Liver (tissue), 9 donors: ENCODE data around the gene RBM20. TPM values are rescaled to one million over a fixed set of nuclear protein-coding genes. Genes with fewer than 3 reads are reported as not detected.

Experiments
- DNase-seq: peaks from one replicate; pipeline ENCODE4 v3.0.0-alpha.2; 2017; ENCODE audit warnings: low spot score
- H3K27ac ChIP-seq, 2 donors: one replicate each; pipeline ENCODE4 v1.7.0; 2013; ENCODE audit warnings: inconsistent platforms in 2 of 2, low read length in 2 of 2, control low read depth in 1 of 2, low read depth in 1 of 2, mild to moderate bottlenecking in 1 of 2
- H3K27me3 ChIP-seq, 4 donors: one replicate each; pipeline versions ENCODE4 v1.6.1 to v1.7.0; 2013; ENCODE audit warnings: low read length in 3 of 4, inconsistent platforms in 1 of 4, mild to moderate bottlenecking in 1 of 4, moderate library complexity in 1 of 4; ENCODE audit not compliant: control insufficient read depth in 4 of 4, insufficient read depth in 4 of 4
- H3K36me3 ChIP-seq, 4 donors: one replicate each; pipeline versions ENCODE4 v1.6.1 to v1.7.0; 2013; ENCODE audit warnings: low read length in 3 of 4, mild to moderate bottlenecking in 3 of 4, low read depth in 1 of 4, moderate library complexity in 1 of 4; ENCODE audit not compliant: control insufficient read depth in 4 of 4, insufficient read depth in 3 of 4
- H3K4me1 ChIP-seq, 4 donors: one replicate each; pipeline versions ENCODE4 v1.6.1 to v1.7.0; 2013; ENCODE audit warnings: low read length in 3 of 4, mild to moderate bottlenecking in 3 of 4, moderate library complexity in 1 of 4; ENCODE audit not compliant: control insufficient read depth in 4 of 4, insufficient read depth in 4 of 4
- H3K4me3 ChIP-seq, 3 donors: one replicate each; pipeline versions ENCODE4 v1.6.1 to v1.7.0; 2013; ENCODE audit warnings: low read length in 3 of 3, control low read depth in 1 of 3, low read depth in 1 of 3, mild to moderate bottlenecking in 1 of 3
- H3K9ac ChIP-seq, 2 donors: one replicate each; pipeline ENCODE4 v1.7.0; 2013; ENCODE audit warnings: low read length in 2 of 2, mild to moderate bottlenecking in 2 of 2, moderate library complexity in 2 of 2, control low read depth in 1 of 2, low read depth in 1 of 2
- H3K9me3 ChIP-seq, 4 donors: one replicate each; pipeline versions ENCODE4 v1.6.1 to v1.7.0; 2013; ENCODE audit warnings: low read length in 3 of 4; ENCODE audit not compliant: control insufficient read depth in 4 of 4
- ATF3 ChIP-seq: IDR thresholded peaks from 2 replicates; pipeline ENCODE4 v1.6.1; 2016; ENCODE audit warnings: antibody characterized with exemption
- CTCF ChIP-seq: fragments of 150-350 bp; IDR thresholded peaks from 2 replicates; pipeline ENCODE4 v1.5.1; 2017; ENCODE audit warnings: improper control_type of control experiment, low read depth, low read length; ENCODE audit not compliant: missing input control
- EGR1 ChIP-seq, 2 donors: IDR thresholded peaks; 2 replicates each; pipeline ENCODE4 v1.6.1; 2016 to 2018; ENCODE audit warnings: antibody characterized with exemption in 2 of 2, low read depth in 2 of 2
- FOXA1 ChIP-seq: IDR thresholded peaks from 2 replicates; pipeline ENCODE4 v1.6.1; 2016; ENCODE audit warnings: antibody characterized with exemption
- FOXA2 ChIP-seq: IDR thresholded peaks from 2 replicates; pipeline ENCODE4 v1.6.1; 2016; ENCODE audit warnings: antibody characterized with exemption
- GABPA ChIP-seq, 2 donors: IDR thresholded peaks in 1 of 2; conservative IDR thresholded peaks in 1 of 2; 2 replicates each; pipeline ENCODE4 v1.6.1; 2016; ENCODE audit warnings: antibody characterized with exemption in 2 of 2, mild to moderate bottlenecking in 1 of 2, moderate library complexity in 1 of 2
- HNF4A ChIP-seq, 2 donors: conservative IDR thresholded peaks; 2 replicates each; pipeline ENCODE4 v1.6.1; 2016; ENCODE audit warnings: antibody characterized with exemption in 2 of 2, mild to moderate bottlenecking in 2 of 2
- HNF4G ChIP-seq: IDR thresholded peaks from 2 replicates; pipeline ENCODE4 v1.6.1; 2016; ENCODE audit warnings: antibody characterized with exemption
- JUND ChIP-seq, 2 donors: IDR thresholded peaks; 2 replicates each; pipeline ENCODE4 v1.6.1; 2016; ENCODE audit warnings: antibody characterized with exemption in 2 of 2
- MAX ChIP-seq: IDR thresholded peaks from 2 replicates; pipeline ENCODE4 v1.6.1; 2016; ENCODE audit warnings: antibody characterized with exemption
- NR2F2 ChIP-seq: IDR thresholded peaks from 2 replicates; pipeline ENCODE4 v1.6.1; 2016; ENCODE audit warnings: antibody characterized with exemption
- RAD21 ChIP-seq, 2 donors: IDR thresholded peaks; 2 replicates each; pipeline ENCODE4 v1.6.1; 2016; ENCODE audit warnings: antibody characterized with exemption in 2 of 2, mild to moderate bottlenecking in 2 of 2
- RXRA ChIP-seq, 2 donors: IDR thresholded peaks; 2 replicates each; pipeline ENCODE4 v1.6.1; 2017 to 2018; ENCODE audit warnings: antibody characterized with exemption in 2 of 2, mild to moderate bottlenecking in 1 of 2
- SP1 ChIP-seq: IDR thresholded peaks from 2 replicates; pipeline ENCODE4 v1.6.1; 2018; ENCODE audit warnings: antibody characterized with exemption, mild to moderate bottlenecking
- TAF1 ChIP-seq: conservative IDR thresholded peaks from 2 replicates; pipeline ENCODE4 v1.6.1; 2016; ENCODE audit warnings: antibody characterized with exemption, mild to moderate bottlenecking
- YY1 ChIP-seq: IDR thresholded peaks from 2 replicates; pipeline ENCODE4 v1.6.1; 2016; ENCODE audit warnings: antibody characterized with exemption, mild to moderate bottlenecking
- WGBS: extraction: QIAGEN DNeasy Blood & Tissue Kit; methylation state at CpG from one replicate; pipeline ENCODE4 v1.1.7; 2013; 5-methylcytosine and 5-hydroxymethylcytosine counted together
- polyA plus RNA-seq, 2 donors: library from polyadenylated mRNA; stranded (reverse) in 1 of 2; unstranded in 1 of 2; fragments of 200-250 nt in 1 of 2; fragments of >200 nt in 1 of 2; fragmentation: Nextera tagmentation in 1 of 2; extraction: Ambion mirVana in 1 of 2; gene quantifications; one replicate each; pipeline versions ENCODE4 v1.2.1 to v1.2.3, GENCODE V29; 2013 to 2015
- total RNA-seq, 2 donors: library from RNA; depleted of rRNA; stranded (reverse); fragments of >200 nt; gene quantifications; one replicate each; pipeline ENCODE4 v1.2.3, GENCODE V29; 2014
- TF ChIP-seq, protein P1 (sequence below): IDR thresholded peaks from 2 replicates; pipeline ENCODE4 v1.6.1; 2016; ENCODE audit warnings: antibody characterized with exemption
- TF ChIP-seq, protein P2 (sequence below): IDR thresholded peaks from 2 replicates; pipeline ENCODE4 v1.6.1; 2016; ENCODE audit warnings: antibody characterized with exemption, mild to moderate bottlenecking
- donor health status: healthy.
- donor health status: healthy.
- donor health status: healthy.
- donor health status: healthy.
- donor health status: healthy.

The RBM20 gene
- total and polyA plus RNA-seq, 4 donors: 0.03 to 0.08 (median 0.05) TPM; not detected in 1

DNA sequence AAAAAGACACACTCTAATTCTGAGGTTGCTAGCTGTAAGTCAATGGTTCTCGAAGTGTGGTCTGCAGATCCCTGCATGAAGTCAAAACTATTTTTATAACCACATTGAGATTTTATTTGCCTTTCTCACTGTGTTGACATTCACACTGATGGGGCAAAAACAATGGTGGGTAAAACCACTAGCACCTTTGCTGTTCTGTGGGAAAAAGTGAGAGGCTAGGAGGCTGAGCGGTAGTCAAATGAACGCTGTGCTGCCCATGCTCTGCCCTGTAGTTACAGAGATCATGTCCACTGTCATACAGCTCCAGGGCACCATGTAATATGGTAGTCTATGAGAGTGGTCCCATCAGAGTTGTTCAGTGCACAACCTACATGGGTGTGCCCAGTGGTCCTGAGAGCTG, 206.0 kb downstream of the RBM20 start:
- no peak for TF ChIP-seq GABPA (IDR thresholded peaks at IDR 0.05 in 1 of 2, conservative IDR thresholded peaks at IDR 0.05 in 1 of 2)
- no peak for TF ChIP-seq FOXA2
- no peak for TF ChIP-seq NR2F2
- no peak for TF ChIP-seq YY1
- TF ChIP-seq TAF1: no peak
- no peak for TF ChIP-seq ATF3
- no peak for TF ChIP-seq RAD21 (IDR thresholded peaks at IDR 0.05)
- no peak for TF ChIP-seq RXRA (IDR thresholded peaks at IDR 0.05)
- no peak for TF ChIP-seq EGR1 (IDR thresholded peaks at IDR 0.05; ENCODE audit: low read depth in 2 of 2)
- TF ChIP-seq FOXA1: no peak
- no peak for TF ChIP-seq MAX
- no peak for TF ChIP-seq SP1
- no peak for TF ChIP-seq HNF4A (conservative IDR thresholded peaks at IDR 0.05)
- TF ChIP-seq, protein P1, sequence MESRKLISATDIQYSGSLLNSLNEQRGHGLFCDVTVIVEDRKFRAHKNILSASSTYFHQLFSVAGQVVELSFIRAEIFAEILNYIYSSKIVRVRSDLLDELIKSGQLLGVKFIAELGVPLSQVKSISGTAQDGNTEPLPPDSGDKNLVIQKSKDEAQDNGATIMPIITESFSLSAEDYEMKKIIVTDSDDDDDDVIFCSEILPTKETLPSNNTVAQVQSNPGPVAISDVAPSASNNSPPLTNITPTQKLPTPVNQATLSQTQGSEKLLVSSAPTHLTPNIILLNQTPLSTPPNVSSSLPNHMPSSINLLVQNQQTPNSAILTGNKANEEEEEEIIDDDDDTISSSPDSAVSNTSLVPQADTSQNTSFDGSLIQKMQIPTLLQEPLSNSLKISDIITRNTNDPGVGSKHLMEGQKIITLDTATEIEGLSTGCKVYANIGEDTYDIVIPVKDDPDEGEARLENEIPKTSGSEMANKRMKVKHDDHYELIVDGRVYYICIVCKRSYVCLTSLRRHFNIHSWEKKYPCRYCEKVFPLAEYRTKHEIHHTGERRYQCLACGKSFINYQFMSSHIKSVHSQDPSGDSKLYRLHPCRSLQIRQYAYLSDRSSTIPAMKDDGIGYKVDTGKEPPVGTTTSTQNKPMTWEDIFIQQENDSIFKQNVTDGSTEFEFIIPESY: no peak
- TF ChIP-seq JUND (IDR thresholded peaks at IDR 0.05): no peak
- TF ChIP-seq CTCF: no peak
- TF ChIP-seq, protein P2, sequence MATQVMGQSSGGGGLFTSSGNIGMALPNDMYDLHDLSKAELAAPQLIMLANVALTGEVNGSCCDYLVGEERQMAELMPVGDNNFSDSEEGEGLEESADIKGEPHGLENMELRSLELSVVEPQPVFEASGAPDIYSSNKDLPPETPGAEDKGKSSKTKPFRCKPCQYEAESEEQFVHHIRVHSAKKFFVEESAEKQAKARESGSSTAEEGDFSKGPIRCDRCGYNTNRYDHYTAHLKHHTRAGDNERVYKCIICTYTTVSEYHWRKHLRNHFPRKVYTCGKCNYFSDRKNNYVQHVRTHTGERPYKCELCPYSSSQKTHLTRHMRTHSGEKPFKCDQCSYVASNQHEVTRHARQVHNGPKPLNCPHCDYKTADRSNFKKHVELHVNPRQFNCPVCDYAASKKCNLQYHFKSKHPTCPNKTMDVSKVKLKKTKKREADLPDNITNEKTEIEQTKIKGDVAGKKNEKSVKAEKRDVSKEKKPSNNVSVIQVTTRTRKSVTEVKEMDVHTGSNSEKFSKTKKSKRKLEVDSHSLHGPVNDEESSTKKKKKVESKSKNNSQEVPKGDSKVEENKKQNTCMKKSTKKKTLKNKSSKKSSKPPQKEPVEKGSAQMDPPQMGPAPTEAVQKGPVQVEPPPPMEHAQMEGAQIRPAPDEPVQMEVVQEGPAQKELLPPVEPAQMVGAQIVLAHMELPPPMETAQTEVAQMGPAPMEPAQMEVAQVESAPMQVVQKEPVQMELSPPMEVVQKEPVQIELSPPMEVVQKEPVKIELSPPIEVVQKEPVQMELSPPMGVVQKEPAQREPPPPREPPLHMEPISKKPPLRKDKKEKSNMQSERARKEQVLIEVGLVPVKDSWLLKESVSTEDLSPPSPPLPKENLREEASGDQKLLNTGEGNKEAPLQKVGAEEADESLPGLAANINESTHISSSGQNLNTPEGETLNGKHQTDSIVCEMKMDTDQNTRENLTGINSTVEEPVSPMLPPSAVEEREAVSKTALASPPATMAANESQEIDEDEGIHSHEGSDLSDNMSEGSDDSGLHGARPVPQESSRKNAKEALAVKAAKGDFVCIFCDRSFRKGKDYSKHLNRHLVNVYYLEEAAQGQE: no peak
- no peak for TF ChIP-seq HNF4G
- H3K4me3 ChIP-seq: no peak overlapping the region
- H3K27me3 ChIP-seq: no peaks in the 10 kb centered on the region
- no peaks in the 10 kb centered on the region for H3K9me3 ChIP-seq
- 88% methylated on average over 3 of the region's 3 CpGs for WGBS
- no peaks in the 10 kb centered on the region for H3K36me3 ChIP-seq
- H3K9ac ChIP-seq: no peak overlapping the region
- H3K27ac ChIP-seq: no peak overlapping the region
- no peak for DNase-seq
- H3K4me1 ChIP-seq: peaks cover 13 to 29% (median 20%) of the 10 kb centered on the region in 4 donors
